ENCODE measurements around the gene MIB1.

DNA sequence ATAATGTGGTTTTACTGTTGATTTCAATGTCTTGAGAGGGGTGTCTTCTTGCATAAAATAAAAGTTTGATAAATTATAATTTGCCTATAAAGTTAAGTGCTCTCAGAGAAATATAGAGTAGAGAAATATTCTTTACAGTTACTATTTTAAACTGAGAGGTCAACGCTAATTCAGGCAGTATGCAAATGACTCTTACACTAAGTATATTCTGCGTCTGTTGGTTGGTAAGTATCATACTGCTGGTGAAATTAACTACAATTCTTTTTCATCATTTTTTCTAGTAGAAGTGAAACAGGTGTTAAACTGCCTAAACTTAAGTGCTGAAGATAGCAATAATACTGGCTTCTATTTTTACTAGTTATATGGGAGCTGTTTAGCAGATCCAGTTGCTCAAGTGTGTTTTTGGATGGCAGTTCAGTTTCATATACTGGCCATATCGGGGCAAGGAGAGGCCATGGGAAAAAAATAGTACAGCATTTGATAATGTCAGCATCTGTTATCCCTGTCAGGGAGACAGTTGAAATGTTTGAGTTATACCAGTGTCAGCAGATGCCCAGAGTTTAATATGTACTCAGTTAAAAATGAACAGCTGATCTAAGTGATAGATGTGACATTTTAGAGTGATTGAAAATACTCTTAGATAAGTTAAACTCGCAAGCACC, 86.2 kb downstream of the MIB1 start:
- TF ChIP-seq CTCF (conservative IDR thresholded peaks at IDR 0.05; ENCODE audit: low read depth, low read length): no peak
- TF ChIP-seq EZH2 (IDR thresholded peaks at IDR 0.05; ENCODE audit: borderline replicate concordance, low read depth, low read length, poor library complexity, severe bottlenecking): no peak
